Stimulated activated CD4-positive, alpha-beta T cell treated with anti-CD3 and anti-CD28 coated beads, Interleukin-15, amount 100 ng/mL, for 48 hours (primary cell): ENCODE data around the gene DUXA.

Experiments used
- DNase-seq, 2 donors: peaks; one replicate each; pipeline ENCODE4 v3.0.0-alpha.2; 2020; ENCODE audit warnings: low read depth in 2 of 2

Gene DUXA

DNA sequence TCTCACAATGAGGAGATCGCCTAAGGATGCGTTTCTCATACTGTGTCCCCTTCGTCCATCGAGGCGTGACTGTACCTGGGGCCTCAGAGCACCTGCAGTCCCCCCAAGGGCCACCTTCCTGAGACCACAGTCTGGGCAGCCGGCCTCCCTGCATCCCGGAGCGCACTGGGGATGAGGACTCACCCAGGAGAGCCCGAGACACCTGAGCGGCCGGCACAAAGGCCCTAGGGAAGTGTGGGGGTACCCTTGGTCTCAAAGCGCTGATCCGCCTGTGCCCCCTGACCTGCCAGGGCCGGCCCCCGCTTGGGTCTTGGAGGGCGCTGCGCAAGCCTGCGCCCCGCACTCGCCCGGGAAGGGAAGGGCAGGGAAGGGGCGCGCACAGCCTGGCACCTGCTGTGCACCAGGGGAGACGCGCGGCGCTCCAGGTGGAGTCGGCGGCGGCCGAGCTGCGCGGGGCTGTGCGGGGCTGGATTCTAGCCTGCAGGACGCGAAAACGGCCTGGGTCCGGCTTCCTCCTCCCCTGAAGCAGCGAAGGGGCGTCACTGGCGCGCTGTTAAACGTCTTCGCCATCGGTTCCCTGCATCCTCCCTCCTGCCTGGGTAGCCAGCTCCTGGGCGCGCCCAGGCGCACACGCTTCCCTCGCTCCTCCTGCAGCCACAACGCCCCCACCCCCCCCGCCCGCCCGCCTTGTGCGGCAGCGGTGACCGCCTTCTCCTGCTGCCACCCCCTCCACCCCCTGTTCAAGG, 61.1 kb downstream of the DUXA start:
- DNase-seq, result no peak
